ENCODE measurements around the gene DEGS1. TPM values are rescaled to one million over a fixed set of nuclear protein-coding genes. Genes with fewer than 3 reads are reported as not detected.

The DEGS1 gene
- total and polyA plus RNA-seq, 2 of the 4 experiments (the other 2 are of a cell fraction) = 54.8 to 109 TPM

GRCh38 chr1:224211206-224211962 lies 28.3 kb downstream of the DEGS1 start:
- Histone ChIP-seq H3K9me1 (ENCODE audit: insufficient read depth, low read length) (no peaks in the 10 kb centered on the region), H3K14ac (replicated peaks; ENCODE audit: low read depth, low read length) (no peak overlapping the region), H3K27ac (ENCODE audit: insufficient read depth, low read length) (no peak overlapping the region), H4K5ac (ENCODE audit: low read depth, low read length) (no peak overlapping the region), H2BK15ac (ENCODE audit: low read depth, low read length) (no peak overlapping the region), H2BK5ac (ENCODE audit: low read depth, low read length, poor library complexity, severe bottlenecking) (no peak overlapping the region), H3K23ac (ENCODE audit: low read depth, low read length) (no peak overlapping the region), H3K79me1 (ENCODE audit: low read depth in 1 of 2, low read length in 2 of 2) (no peaks in the 10 kb centered on the region), H3K18ac (ENCODE audit: low read depth, low read length) (no peak overlapping the region), H4K91ac (ENCODE audit: insufficient read depth, low read depth, low read length) (no peak overlapping the region), H3K56ac (ENCODE audit: extremely low read depth, insufficient read depth, low read length) (no peak overlapping the region), H3K9me3 (ENCODE audit: control insufficient read depth, insufficient read depth, low read length) (no peaks in the 10 kb centered on the region), H3K36me3 (ENCODE audit: control insufficient read depth, insufficient read depth, low read length) (no peaks in the 10 kb centered on the region), H2BK20ac (ENCODE audit: low read depth, low read length) (no peak overlapping the region), H3K27me3 (ENCODE audit: control insufficient read depth, insufficient read depth, low read length) (no peaks in the 10 kb centered on the region), H2BK120ac (ENCODE audit: low read depth, low read length) (no peak overlapping the region), H3K4me2 (ENCODE audit: low read depth, low read length) (no peak overlapping the region), H2AK9ac (replicated peaks; ENCODE audit: low read depth, low read length, poor library complexity) (no peak overlapping the region), H4K20me1 (ENCODE audit: insufficient read depth, low read length) (no peaks in the 10 kb centered on the region), H2AFZ (replicated peaks; ENCODE audit: low read length, poor library complexity) (no peak overlapping the region), H3K4ac (ENCODE audit: low read depth, low read length) (no peak overlapping the region), H4K8ac (ENCODE audit: low read depth in 2 of 2, low read length in 2 of 2) (no peak overlapping the region), H3K9ac (ENCODE audit: low read depth, low read length) (no peak overlapping the region), H3K4me3 (ENCODE audit: insufficient read depth, low read depth, low read length) (no peak overlapping the region), H2AK5ac (ENCODE audit: low read depth, low read length) (no peak overlapping the region), H3K4me1 (ENCODE audit: control insufficient read depth, insufficient read depth, low read length) (peaks cover 3% of the 10 kb centered on the region)
- 71% methylated on average over 1 of the region's 4 CpGs; no CpG with 5 or more reads in 1 of the 2 experiments for WGBS, 2 experiments (ENCODE audit: extremely low coverage in 2 of 2, insufficient read length in 1 of 2)
- no peak for TF ChIP-seq POLR2A (IDR thresholded peaks at IDR 0.05; ENCODE audit: low read depth, low read length)
- ChIA-PET POLR2A (ENCODE audit: unreplicated experiment) (no interaction called here), CTCF (no interaction called here)
- intact Hi-C loops (cut with micrococcal nuclease) (no loop called here), dilution Hi-C loops (cut with HindIII; ENCODE audit: low sequenced_read_pairs, unreplicated experiment) (no loop called here), in situ Hi-C loops (cut with MboI; ENCODE audit: low sequenced_read_pairs) (no loop called here)
- ATAC-seq (ENCODE audit: low read depth) = peak; percentile 49
- DNase-seq = peak; percentile 87
- BruUV-seq (replicated peaks) = no TSS peak

Data from IMR-90 (cell line).